ENCODE data around the gene RUNX2. TPM values are rescaled to one million over a fixed set of nuclear protein-coding genes. Genes with fewer than 3 reads are reported as not detected.

The RUNX2 gene
- total and polyA plus RNA-seq, 2 donors (not counting 1 experiment from before 2014, with no cell fraction given): 1.3 to 2.4 TPM

GRCh38 chr6:45537539-45537938 is 209.4 kb downstream of the RUNX2 start:
- H3K27ac Mint-ChIP-seq: no peak overlapping the region
- Histone ChIP-seq H3K4me3 (ENCODE audit: control extremely low read depth in 1 of 5, extremely low read depth in 1 of 5, insufficient read depth in 1 of 5, low read depth in 2 of 5, low read length in 4 of 5) (no peak overlapping the region), H3K9me3 (ENCODE audit: control extremely low read depth in 1 of 3, control insufficient read depth in 2 of 3, insufficient read depth in 1 of 3, low read length in 2 of 3) (no peaks in the 10 kb centered on the region), H3K36me3 (replicated peaks in 1 of 2; ENCODE audit: control extremely low read depth in 1 of 2, control insufficient read depth in 1 of 2, extremely low read depth in 1 of 2, insufficient read depth in 2 of 2, low read length in 1 of 2) (no peaks in the 10 kb centered on the region), H3K9ac (ENCODE audit: low read length) (no peak overlapping the region), H3K4me1 (ENCODE audit: control insufficient read depth in 2 of 2, insufficient read depth in 2 of 2, low read length in 2 of 2) (no peaks in the 10 kb centered on the region), H2AFZ (ENCODE audit: insufficient read depth, low read depth, low read length, poor library complexity, severe bottlenecking) (no peak overlapping the region), H3K79me2 (ENCODE audit: control insufficient read depth, insufficient read depth, low read length) (no peaks in the 10 kb centered on the region), H3K27ac (ENCODE audit: low read length in 2 of 2) (no peak overlapping the region), H3K4me2 (replicated peaks; ENCODE audit: low read depth, low read length, poor library complexity, severe bottlenecking) (no peak overlapping the region), H4K20me1 (ENCODE audit: control insufficient read depth, insufficient read depth, low read length, poor library complexity, severe bottlenecking) (no peaks in the 10 kb centered on the region), H3K27me3 (replicated peaks in 1 of 4; ENCODE audit: control extremely low read depth in 1 of 4, control insufficient read depth in 3 of 4, insufficient read depth in 4 of 4, low read length in 3 of 4) (no peaks in the 10 kb centered on the region)
- no peaks in the 10 kb centered on the region for H3K27me3 Mint-ChIP-seq
- H3K4me1 Mint-ChIP-seq: peaks cover 11% of the 10 kb centered on the region
- ChIA-PET POLR2A (no interaction called here), CTCF (no interaction called here)
- DNase-seq (no peak), ATAC-seq (ENCODE audit: low read depth) (no peak)
- intact Hi-C loops (cut with micrococcal nuclease): no loop called here
- H3K9me3 Mint-ChIP-seq (ENCODE audit: insufficient read depth): no peaks in the 10 kb centered on the region
- H3K4me3 Mint-ChIP-seq: no peak overlapping the region
- 100% methylated on average over 5 of the region's 6 CpGs for WGBS (ENCODE audit: insufficient coverage)
- no peak for TF ChIP-seq EZH2 (IDR thresholded peaks at IDR 0.05; ENCODE audit: borderline replicate concordance, insufficient read depth, low read depth, low read length, poor library complexity, severe bottlenecking)
- TF ChIP-seq, protein P1, sequence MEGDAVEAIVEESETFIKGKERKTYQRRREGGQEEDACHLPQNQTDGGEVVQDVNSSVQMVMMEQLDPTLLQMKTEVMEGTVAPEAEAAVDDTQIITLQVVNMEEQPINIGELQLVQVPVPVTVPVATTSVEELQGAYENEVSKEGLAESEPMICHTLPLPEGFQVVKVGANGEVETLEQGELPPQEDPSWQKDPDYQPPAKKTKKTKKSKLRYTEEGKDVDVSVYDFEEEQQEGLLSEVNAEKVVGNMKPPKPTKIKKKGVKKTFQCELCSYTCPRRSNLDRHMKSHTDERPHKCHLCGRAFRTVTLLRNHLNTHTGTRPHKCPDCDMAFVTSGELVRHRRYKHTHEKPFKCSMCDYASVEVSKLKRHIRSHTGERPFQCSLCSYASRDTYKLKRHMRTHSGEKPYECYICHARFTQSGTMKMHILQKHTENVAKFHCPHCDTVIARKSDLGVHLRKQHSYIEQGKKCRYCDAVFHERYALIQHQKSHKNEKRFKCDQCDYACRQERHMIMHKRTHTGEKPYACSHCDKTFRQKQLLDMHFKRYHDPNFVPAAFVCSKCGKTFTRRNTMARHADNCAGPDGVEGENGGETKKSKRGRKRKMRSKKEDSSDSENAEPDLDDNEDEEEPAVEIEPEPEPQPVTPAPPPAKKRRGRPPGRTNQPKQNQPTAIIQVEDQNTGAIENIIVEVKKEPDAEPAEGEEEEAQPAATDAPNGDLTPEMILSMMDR (IDR thresholded peaks at IDR 0.05): no peak

- no peaks in the 10 kb centered on the region for H3K9me3 Mint-ChIP-seq (ENCODE audit: insufficient read depth)
- TF ChIP-seq, protein P1 (IDR thresholded peaks at IDR 0.05): no peak
- TF ChIP-seq EZH2 (IDR thresholded peaks at IDR 0.05; ENCODE audit: borderline replicate concordance, insufficient read depth, low read depth, low read length, poor library complexity, severe bottlenecking): no peak
- Histone ChIP-seq H3K9ac (ENCODE audit: low read length) (no peak overlapping the region), H3K36me3 (replicated peaks in 1 of 2; ENCODE audit: control extremely low read depth in 1 of 2, control insufficient read depth in 1 of 2, extremely low read depth in 1 of 2, insufficient read depth in 2 of 2, low read length in 1 of 2) (no peaks in the 10 kb centered on the region), H3K4me2 (replicated peaks; ENCODE audit: low read depth, low read length, poor library complexity, severe bottlenecking) (no peak overlapping the region), H3K79me2 (ENCODE audit: control insufficient read depth, insufficient read depth, low read length) (no peaks in the 10 kb centered on the region), H3K4me1 (ENCODE audit: control insufficient read depth in 2 of 2, insufficient read depth in 2 of 2, low read length in 2 of 2) (no peaks in the 10 kb centered on the region), H4K20me1 (ENCODE audit: control insufficient read depth, insufficient read depth, low read length, poor library complexity, severe bottlenecking) (no peaks in the 10 kb centered on the region), H3K27ac (ENCODE audit: low read length in 2 of 2) (no peak overlapping the region), H3K27me3 (replicated peaks in 1 of 4; ENCODE audit: control extremely low read depth in 1 of 4, control insufficient read depth in 3 of 4, insufficient read depth in 4 of 4, low read length in 3 of 4) (no peaks in the 10 kb centered on the region), H2AFZ (ENCODE audit: insufficient read depth, low read depth, low read length, poor library complexity, severe bottlenecking) (no peak overlapping the region), H3K4me3 (ENCODE audit: control extremely low read depth in 1 of 5, extremely low read depth in 1 of 5, insufficient read depth in 1 of 5, low read depth in 2 of 5, low read length in 4 of 5) (no peak overlapping the region), H3K9me3 (ENCODE audit: control extremely low read depth in 1 of 3, control insufficient read depth in 2 of 3, insufficient read depth in 1 of 3, low read length in 2 of 3) (no peaks in the 10 kb centered on the region)
- no peak overlapping the region for H3K4me3 Mint-ChIP-seq
- H3K4me1 Mint-ChIP-seq: peaks cover 11% of the 10 kb centered on the region
- POLR2A ChIA-PET: no interaction called here
- no peaks in the 10 kb centered on the region for H3K27me3 Mint-ChIP-seq
- DNase-seq: no peak
- no peak for ATAC-seq (ENCODE audit: low read depth)
- intact Hi-C loops (cut with micrococcal nuclease): no loop called here
- CTCF ChIA-PET: no interaction called here
- WGBS (ENCODE audit: insufficient coverage): 92% methylated on average over 5 of the region's 8 CpGs
- no peak overlapping the region for H3K27ac Mint-ChIP-seq
Observed at GRCh38 chr6:45538641-45539547, 210.8 kb downstream of the RUNX2 start.
